HepG2 (cell line): ENCODE measurements around the gene ZDHHC8. TPM values are rescaled to one million over a fixed set of nuclear protein-coding genes. Genes with fewer than 3 reads are reported as not detected.

ENCODE experiments used
- ARHGAP35 ChIP-seq: sonication (generic); formaldehyde crosslinking; IDR thresholded peaks from 2 replicates; pipeline ENCODE4 v1.9.0; 2022; ENCODE audit warnings: mild to moderate bottlenecking, inconsistent platforms, moderate library complexity, missing genetic modification reagents, borderline replicate concordance
- CCAR2 ChIP-seq: fragments of 200-400 bp; formaldehyde crosslinking; optimal IDR thresholded peaks from 2 replicates; pipeline ENCODE3; 2018; ENCODE audit warnings: low read depth, mild to moderate bottlenecking, low read length, moderate library complexity
- FOXC1 ChIP-seq: sonication (generic); formaldehyde crosslinking; IDR thresholded peaks from 2 replicates; pipeline ENCODE4 v1.8.0; 2022; ENCODE audit warnings: mild to moderate bottlenecking, missing genetic modification reagents, borderline replicate concordance
- GATAD1 ChIP-seq: IDR thresholded peaks from 2 replicates; pipeline ENCODE4 v1.6.1; 2016; ENCODE audit warnings: missing genetic modification reagents, missing compliant biosample characterization
- MAFF ChIP-seq: IDR thresholded peaks from 2 replicates; pipeline ENCODE4 v1.6.1; 2011; ENCODE audit warnings: low read depth, low read length, improper control_type of control experiment
- MED1 ChIP-seq: sonication (generic); formaldehyde crosslinking; IDR thresholded peaks from 2 replicates; pipeline ENCODE4 v1.4.0; 2020; ENCODE audit warnings: missing genetic modification reagents
- MEIS2 ChIP-seq: sonication (generic); formaldehyde crosslinking; IDR thresholded peaks from 2 replicates; pipeline ENCODE4 v1.9.0; 2021; ENCODE audit warnings: mild to moderate bottlenecking, missing genetic modification reagents
- NAIF1 ChIP-seq: sonication (generic); formaldehyde crosslinking; IDR thresholded peaks from 2 replicates; pipeline ENCODE4 v1.5.0; 2020; ENCODE audit warnings: mild to moderate bottlenecking, missing genetic modification reagents, borderline replicate concordance
- NCOR1 ChIP-seq: fragments of 200-600 bp; sonication (generic); IDR thresholded peaks from 2 replicates; pipeline ENCODE4 v1.7.0; 2017; ENCODE audit warnings: antibody characterized with exemption, low read length, borderline replicate concordance
- NFYC ChIP-seq: IDR thresholded peaks from 2 replicates; pipeline ENCODE4 v1.6.1; 2016; ENCODE audit warnings: missing genetic modification reagents, missing compliant biosample characterization
- NR3C1 ChIP-seq: sonication (generic); formaldehyde crosslinking; IDR thresholded peaks from 2 replicates; pipeline ENCODE4 v1.4.0; 2020; ENCODE audit warnings: missing genetic modification reagents
- PHF21A ChIP-seq: sonication (generic); formaldehyde crosslinking; IDR thresholded peaks from 2 replicates; pipeline ENCODE4 v1.5.0; 2020; ENCODE audit warnings: mild to moderate bottlenecking, missing genetic modification reagents
- SP4 ChIP-seq: sonication (generic); formaldehyde crosslinking; IDR thresholded peaks from 2 replicates; pipeline ENCODE4 v1.8.1; 2023; ENCODE audit warnings: mild to moderate bottlenecking, missing genetic modification reagents
- SP5 ChIP-seq: IDR thresholded peaks from 2 replicates; pipeline ENCODE4 v1.6.1; 2016; ENCODE audit warnings: low read depth, borderline replicate concordance
- TBX2 ChIP-seq: sonication (generic); formaldehyde crosslinking; IDR thresholded peaks from 2 replicates; pipeline ENCODE4 v1.5.0; 2020; ENCODE audit warnings: missing genetic modification reagents, mild to moderate bottlenecking, borderline replicate concordance
- YEATS2 ChIP-seq: sonication (generic); formaldehyde crosslinking; IDR thresholded peaks from 2 replicates; pipeline ENCODE4 v1.4.0; 2020; ENCODE audit warnings: missing genetic modification reagents, borderline replicate concordance
- ZFP37 ChIP-seq: sonication (generic); formaldehyde crosslinking; IDR thresholded peaks from 2 replicates; pipeline ENCODE4 v1.4.0; 2020; ENCODE audit warnings: missing genetic modification reagents, borderline replicate concordance
- ZFX ChIP-seq: sonication (generic); formaldehyde crosslinking; IDR thresholded peaks from 2 replicates; pipeline ENCODE4 v1.4.0; 2020; ENCODE audit warnings: mild to moderate bottlenecking, low read depth, missing genetic modification reagents, moderate library complexity
- ZNF138 ChIP-seq: sonication (generic); formaldehyde crosslinking; IDR thresholded peaks from 2 replicates; pipeline ENCODE4 v1.5.0; 2020; ENCODE audit warnings: mild to moderate bottlenecking, low read depth, missing genetic modification reagents
- ZNF263 ChIP-seq: sonication (generic); formaldehyde crosslinking; IDR thresholded peaks from 2 replicates; pipeline ENCODE4 v1.4.0; 2020; ENCODE audit warnings: missing genetic modification reagents
- ZSCAN30 ChIP-seq: sonication (generic); formaldehyde crosslinking; IDR thresholded peaks from 2 replicates; pipeline ENCODE4 v1.5.0; 2020; ENCODE audit warnings: mild to moderate bottlenecking, missing genetic modification reagents
- polyA plus RNA-seq, 8 experiments: library from polyadenylated mRNA; depleted of rRNA in 3 of 8; stranded (reverse) in 7 of 8; unstranded in 1 of 8; fragments of >200 nt; fragmentation: Illumina TruSeq in 4 of 8; extraction: Trizol in 4 of 8; gene quantifications; 2 replicates each; pipeline versions ENCODE4 v1.2.1 to v1.2.3, GENCODE V29; 2011 to 2016; ENCODE audit warnings: low read depth in 4 of 8, missing spikeins in 1 of 8, mixed read lengths in 1 of 8; ENCODE audit not compliant: insufficient read depth in 1 of 8
- total RNA-seq, 5 experiments: library from RNA; depleted of rRNA; stranded (reverse); fragments of >200 nt; fragmentation: Illumina TruSeq; extraction: Trizol; gene quantifications; 2 replicates each; pipeline ENCODE4 v1.2.3, GENCODE V29; 2016; ENCODE audit warnings: low read depth in 1 of 5
- TF ChIP-seq, protein P1 (sequence below): sonication (generic); formaldehyde crosslinking; IDR thresholded peaks from 2 replicates; pipeline ENCODE4 v1.9.0; 2022; ENCODE audit warnings: missing genetic modification reagents, mild to moderate bottlenecking, borderline replicate concordance
- TF ChIP-seq, protein P2 (sequence below): sonication (generic); formaldehyde crosslinking; IDR thresholded peaks from 2 replicates; pipeline ENCODE4 v1.8.1; 2023; ENCODE audit warnings: mild to moderate bottlenecking, missing genetic modification reagents
- TF ChIP-seq, protein P3 (sequence below): sonication (generic); formaldehyde crosslinking; IDR thresholded peaks from 2 replicates; pipeline ENCODE4 v1.5.0; 2020; ENCODE audit warnings: missing genetic modification reagents

ZDHHC8 gene
- total and polyA plus RNA-seq, 2 of the 13 experiments (the other 11 are each of a cell fraction or from before 2014, with no cell fraction given) = 7.5 to 21.3 TPM

DNA sequence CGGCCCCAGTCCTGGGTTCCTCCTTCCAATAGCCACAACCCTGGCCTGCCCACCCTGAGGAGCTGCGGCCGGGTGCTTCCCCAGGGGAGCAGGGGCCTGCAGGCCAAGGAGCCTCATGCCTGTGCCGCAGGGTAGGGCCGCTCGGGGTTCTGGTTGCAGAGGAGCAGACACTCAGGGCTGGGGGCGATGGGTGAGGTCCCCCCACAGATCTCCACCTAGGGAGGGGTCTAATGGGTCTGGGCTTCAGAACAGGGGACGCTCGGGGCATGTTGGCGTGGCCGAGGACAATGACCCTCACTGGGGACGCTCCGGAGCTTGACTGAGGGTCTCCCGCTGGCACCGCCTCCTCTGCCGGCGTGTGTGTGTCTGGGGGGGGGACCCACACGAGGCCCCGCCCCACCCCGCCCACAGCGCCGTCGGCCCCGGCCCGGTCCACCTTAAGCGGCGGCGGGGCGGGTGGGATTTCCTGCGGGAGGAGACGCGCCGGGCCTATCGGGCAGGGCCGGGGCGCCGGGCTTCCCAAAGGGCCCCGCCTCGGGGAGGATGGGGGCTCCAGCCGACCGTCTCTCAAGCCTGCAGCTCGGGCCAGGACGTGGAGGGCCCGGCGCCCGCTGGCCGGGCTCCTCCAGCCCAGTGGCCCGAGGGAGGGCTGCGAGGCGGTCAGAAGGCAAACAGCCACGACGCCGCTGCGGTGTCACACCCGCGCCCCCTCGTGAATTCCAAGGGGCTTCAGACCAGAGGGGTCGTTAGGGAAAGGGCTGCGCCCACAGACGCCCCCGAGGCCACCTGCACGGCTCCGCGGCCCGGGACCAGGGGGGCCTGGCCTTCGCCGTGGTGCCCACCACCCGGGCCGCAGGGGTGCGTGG, 640 bp upstream of the ZDHHC8 start (continued):
- TF ChIP-seq, protein P1, sequence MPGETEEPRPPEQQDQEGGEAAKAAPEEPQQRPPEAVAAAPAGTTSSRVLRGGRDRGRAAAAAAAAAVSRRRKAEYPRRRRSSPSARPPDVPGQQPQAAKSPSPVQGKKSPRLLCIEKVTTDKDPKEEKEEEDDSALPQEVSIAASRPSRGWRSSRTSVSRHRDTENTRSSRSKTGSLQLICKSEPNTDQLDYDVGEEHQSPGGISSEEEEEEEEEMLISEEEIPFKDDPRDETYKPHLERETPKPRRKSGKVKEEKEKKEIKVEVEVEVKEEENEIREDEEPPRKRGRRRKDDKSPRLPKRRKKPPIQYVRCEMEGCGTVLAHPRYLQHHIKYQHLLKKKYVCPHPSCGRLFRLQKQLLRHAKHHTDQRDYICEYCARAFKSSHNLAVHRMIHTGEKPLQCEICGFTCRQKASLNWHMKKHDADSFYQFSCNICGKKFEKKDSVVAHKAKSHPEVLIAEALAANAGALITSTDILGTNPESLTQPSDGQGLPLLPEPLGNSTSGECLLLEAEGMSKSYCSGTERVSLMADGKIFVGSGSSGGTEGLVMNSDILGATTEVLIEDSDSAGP (CRISPR knock-in tag) = peak; percentile 37; the same call in 1 of the 2 replicates
- TF ChIP-seq ZNF138 (CRISPR knock-in tag) (no peak), MED1 (CRISPR knock-in tag) (no peak), NCOR1 (no peak), NAIF1 (CRISPR knock-in tag) (no peak), GATAD1 (peak; percentile 31; the same call in 1 of the 2 replicates), YEATS2 (CRISPR knock-in tag) (no peak), MEIS2 (CRISPR knock-in tag) (no peak), ARHGAP35 (CRISPR knock-in tag) (0 out of 2 replicates have a peak, but pooled peaks have one; percentile 10), CCAR2 (no peak), MAFF (no peak), ZNF263 (CRISPR knock-in tag) (no peak), ZFX (CRISPR knock-in tag) (peak; percentile 71), FOXC1 (CRISPR knock-in tag) (no peak), NFYC (peak; percentile 68), PHF21A (CRISPR knock-in tag) (no peak), SP4 (no peak), ZFP37 (CRISPR knock-in tag) (no peak), NR3C1 (CRISPR knock-in tag) (no peak), SP5 (CRISPR knock-in tag) (peak; percentile 75; the same call in 1 of the 2 replicates), ZSCAN30 (no peak), TBX2 (CRISPR knock-in tag) (no peak)
- TF ChIP-seq, protein P2, sequence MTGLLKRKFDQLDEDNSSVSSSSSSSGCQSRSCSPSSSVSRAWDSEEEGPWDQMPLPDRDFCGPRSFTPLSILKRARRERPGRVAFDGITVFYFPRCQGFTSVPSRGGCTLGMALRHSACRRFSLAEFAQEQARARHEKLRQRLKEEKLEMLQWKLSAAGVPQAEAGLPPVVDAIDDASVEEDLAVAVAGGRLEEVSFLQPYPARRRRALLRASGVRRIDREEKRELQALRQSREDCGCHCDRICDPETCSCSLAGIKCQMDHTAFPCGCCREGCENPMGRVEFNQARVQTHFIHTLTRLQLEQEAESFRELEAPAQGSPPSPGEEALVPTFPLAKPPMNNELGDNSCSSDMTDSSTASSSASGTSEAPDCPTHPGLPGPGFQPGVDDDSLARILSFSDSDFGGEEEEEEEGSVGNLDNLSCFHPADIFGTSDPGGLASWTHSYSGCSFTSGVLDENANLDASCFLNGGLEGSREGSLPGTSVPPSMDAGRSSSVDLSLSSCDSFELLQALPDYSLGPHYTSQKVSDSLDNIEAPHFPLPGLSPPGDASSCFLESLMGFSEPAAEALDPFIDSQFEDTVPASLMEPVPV = 0 out of 2 replicates have a peak, but pooled peaks have one; percentile 34
- TF ChIP-seq, protein P3, sequence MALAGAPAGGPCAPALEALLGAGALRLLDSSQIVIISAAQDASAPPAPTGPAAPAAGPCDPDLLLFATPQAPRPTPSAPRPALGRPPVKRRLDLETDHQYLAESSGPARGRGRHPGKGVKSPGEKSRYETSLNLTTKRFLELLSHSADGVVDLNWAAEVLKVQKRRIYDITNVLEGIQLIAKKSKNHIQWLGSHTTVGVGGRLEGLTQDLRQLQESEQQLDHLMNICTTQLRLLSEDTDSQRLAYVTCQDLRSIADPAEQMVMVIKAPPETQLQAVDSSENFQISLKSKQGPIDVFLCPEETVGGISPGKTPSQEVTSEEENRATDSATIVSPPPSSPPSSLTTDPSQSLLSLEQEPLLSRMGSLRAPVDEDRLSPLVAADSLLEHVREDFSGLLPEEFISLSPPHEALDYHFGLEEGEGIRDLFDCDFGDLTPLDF (CRISPR knock-in tag) = no peak
